HL-60 (cell line): ENCODE measurements around the gene ZFTA.
"Not testable (repeated sequence)": the region's sequence is repeated elsewhere in the genome, so short reads cannot be mapped to it uniquely, and the experiment has no call there.

ENCODE experiments used
- DNase-seq, 2 experiments: peaks; one replicate each; pipeline ENCODE4 v3.0.0-alpha.2; 2010 to 2020; ENCODE audit warnings: low read depth in 1 of 2, low spot score in 1 of 2
- H3K27ac ChIP-seq: fragments of 250-450 bp; sonication (Bioruptor Pico); replicated peaks from 2 replicates; pipeline ENCODE4 v1.5.1; 2020; ENCODE audit warnings: mild to moderate bottlenecking, moderate library complexity
- H3K27me3 ChIP-seq: fragments of 250-450 bp; sonication (Bioruptor Pico); 2 replicates; pipeline ENCODE4 v1.5.1; 2021; ENCODE audit warnings: mild to moderate bottlenecking, moderate library complexity; ENCODE audit not compliant: insufficient read depth, poor library complexity, severe bottlenecking
- H3K4me3 ChIP-seq: replicated peaks from 2 replicates; pipeline ENCODE4 v1.5.1; 2011; ENCODE audit warnings: mild to moderate bottlenecking, control low read depth, low read length; ENCODE audit not compliant: insufficient read depth
- CTCF ChIP-seq: IDR thresholded peaks from one replicate; pipeline ENCODE4 v1.5.1; 2011; ENCODE audit warnings: low read length, control low read depth, inconsistent platforms; ENCODE audit not compliant: insufficient read depth
- GABPA ChIP-seq: IDR thresholded peaks from 2 replicates; pipeline ENCODE4 v1.6.1; 2012; ENCODE audit warnings: low read depth
- POLR2AphosphoS5 ChIP-seq: IDR thresholded peaks from 2 replicates; pipeline ENCODE4 v1.6.1; 2012; ENCODE audit warnings: low read depth
- REST ChIP-seq: IDR thresholded peaks from 2 replicates; pipeline ENCODE4 v1.6.1; 2012; ENCODE audit warnings: low read depth; ENCODE audit not compliant: insufficient replicate concordance
- SPI1 ChIP-seq: IDR thresholded peaks from 2 replicates; pipeline ENCODE4 v1.6.1; 2012; ENCODE audit warnings: low read depth, mild to moderate bottlenecking, borderline replicate concordance

ZFTA gene

GRCh38 chr11:63811522-63811921 is 42.9 kb upstream of the ZFTA start:
- TF ChIP-seq POLR2AphosphoS5 (no peak), CTCF (no peak), SPI1 (no peak), GABPA (no peak), REST (no peak)
- no peak overlapping the region for H3K27ac ChIP-seq
- no peak for DNase-seq
- peaks cover 31% of the 10 kb centered on the region for H3K27me3 ChIP-seq
- no peak overlapping the region for H3K4me3 ChIP-seq

DNA sequence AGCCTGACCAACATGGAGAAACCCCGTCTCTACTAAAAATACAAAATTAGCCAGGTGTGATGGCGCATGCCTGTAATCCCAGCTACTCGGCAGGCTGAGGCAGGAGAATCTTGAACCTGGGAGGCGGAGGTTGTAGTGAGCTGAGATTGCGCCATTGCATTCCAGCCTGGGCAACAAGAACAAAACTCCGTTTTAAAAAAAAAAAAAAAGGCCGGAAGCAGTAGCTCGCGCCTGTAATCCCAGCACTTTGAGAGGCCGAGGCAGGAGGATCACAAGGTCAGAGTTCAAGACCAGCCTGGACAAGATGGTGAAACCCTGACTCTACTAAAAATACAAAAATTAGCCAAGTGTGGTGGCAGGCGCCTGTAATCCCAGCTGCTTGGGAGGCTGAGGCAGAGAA is 41.8 kb upstream of the ZFTA start:
- not testable (repeated sequence) for H3K4me3 ChIP-seq, H3K27ac ChIP-seq, DNase-seq
- peaks cover 31% of the 10 kb centered on the region for H3K27me3 ChIP-seq

DNA sequence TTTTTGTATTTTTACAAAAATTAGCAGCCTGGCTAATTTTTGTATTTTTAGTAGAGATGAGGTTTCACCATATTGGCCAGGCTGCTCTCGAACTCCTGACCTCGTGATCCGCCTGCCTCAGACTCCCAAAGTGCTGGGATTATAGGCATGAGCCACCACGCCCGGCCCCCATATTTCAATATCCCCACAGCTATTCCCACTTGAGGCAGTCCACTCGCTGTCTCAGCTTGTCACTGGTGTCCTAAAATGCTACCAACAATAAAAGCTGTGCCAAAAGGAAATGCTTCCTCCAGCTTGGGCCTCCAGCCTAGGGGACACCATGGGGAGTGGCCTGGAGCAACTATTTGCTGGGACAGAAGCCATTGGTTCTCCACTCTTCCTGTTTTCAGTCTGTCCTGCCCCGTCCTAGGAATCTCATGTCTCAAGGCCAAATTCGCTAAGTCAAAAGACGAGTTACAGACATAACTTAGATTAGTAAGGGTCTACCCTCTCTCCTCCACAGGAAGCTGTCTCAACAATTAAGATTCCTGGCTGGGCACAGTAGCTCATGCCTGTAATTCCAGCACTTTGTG is 37.4 kb upstream of the ZFTA start:
- no peak for DNase-seq
- H3K27me3 ChIP-seq: peaks cover 2% of the 10 kb centered on the region
- no peak overlapping the region for H3K27ac ChIP-seq
- H3K4me3 ChIP-seq: no peak overlapping the region
- no peak for TF ChIP-seq SPI1
- TF ChIP-seq GABPA: no peak
- no peak for TF ChIP-seq REST
- TF ChIP-seq CTCF: no peak
- TF ChIP-seq POLR2AphosphoS5: no peak

GRCh38 chr11:63804259-63804658 is 35.7 kb upstream of the ZFTA start:
- Histone ChIP-seq H3K27me3 (no peaks in the 10 kb centered on the region), H3K4me3 (no peak overlapping the region), H3K27ac (no peak overlapping the region)
- TF ChIP-seq REST: no peak
- TF ChIP-seq POLR2AphosphoS5: no peak
- no peak for TF ChIP-seq GABPA
- no peak for TF ChIP-seq CTCF
- no peak for TF ChIP-seq SPI1
- no peak for DNase-seq
